OCI-LY7 (cell line): ENCODE results near the gene MIAT.

Source experiments
- CTCF ChIP-seq: fragments of 200-600 bp; sonication (generic); conservative IDR thresholded peaks from 2 replicates; pipeline ENCODE4 v1.5.1; 2014; ENCODE audit warnings: mild to moderate bottlenecking, antibody characterized with exemption, low read length, moderate library complexity, mixed read lengths
- EZH2phosphoT487 ChIP-seq: fragments of 200-600 bp; sonication (generic); IDR thresholded peaks from 2 replicates; pipeline ENCODE4 v1.6.1; 2018; ENCODE audit warnings: low read depth, borderline replicate concordance, mild to moderate bottlenecking, mixed run types, antibody characterized with exemption, low read length, moderate library complexity, mixed read lengths

GRCh38 chr22:26677217-26677616, 19.8 kb downstream of the MIAT start:
- TF ChIP-seq CTCF = no peak
- no peak for TF ChIP-seq EZH2phosphoT487
